GM18526 (cell line): ENCODE results near the gene RNF114.

Experiments used
- POLR2A ChIP-seq: IDR thresholded peaks from 3 replicates; pipeline ENCODE4 v1.6.1; 2011; ENCODE audit not compliant: insufficient read length; ENCODE audit errors: extremely low read depth

Gene RNF114

GRCh38 chr20:49976542-49976941 is 40.3 kb downstream of the RNF114 start:
- no peak for TF ChIP-seq POLR2A

GRCh38 chr20:49978685-49979029 is 42.5 kb downstream of the RNF114 start:
- TF ChIP-seq POLR2A, result no peak

GRCh38 chr20:49979030-49979832 is 43.0 kb downstream of the RNF114 start:
- no peak for TF ChIP-seq POLR2A

- no peak for TF ChIP-seq POLR2A
Measured at GRCh38 chr20:49980140-49981008, 44.2 kb downstream of the RNF114 start.

GRCh38 chr20:49981218-49982071 is 45.2 kb downstream of the RNF114 start:
- no peak for TF ChIP-seq POLR2A

GRCh38 chr20:49982072-49982345 is 45.8 kb downstream of the RNF114 start:
- no peak for TF ChIP-seq POLR2A

GRCh38 chr20:49982346-49983122 is 46.3 kb downstream of the RNF114 start, which contains the start of gene SNAI1:
Gene SNAI1, plus strand, starts transcription at chr20:49982980. Its CDS starts 80 bp downstream, at chr20:49983060.
- peak; percentile 95 for TF ChIP-seq POLR2A

GRCh38 chr20:49983123-49983847 is 47.1 kb downstream of the RNF114 start:
- TF ChIP-seq POLR2A, result no peak

GRCh38 chr20:49983848-49984408 is 47.7 kb downstream of the RNF114 start:
- TF ChIP-seq POLR2A, result no peak

- TF ChIP-seq POLR2A, result no peak
Measured at GRCh38 chr20:49984426-49985153, 48.4 kb downstream of the RNF114 start.

GRCh38 chr20:49985157-49985556 is 49.0 kb downstream of the RNF114 start:
- TF ChIP-seq POLR2A, result no peak

GRCh38 chr20:49985617-49986016 is 49.4 kb downstream of the RNF114 start:
- no peak for TF ChIP-seq POLR2A

- no peak for TF ChIP-seq POLR2A
Measured at GRCh38 chr20:49986049-49986448, 49.9 kb downstream of the RNF114 start.
